ENCODE data around the gene KATNB1. TPM values are rescaled to one million over a fixed set of nuclear protein-coding genes. Genes with fewer than 3 reads are reported as not detected.

KATNB1 gene
- total RNA-seq, 4 donors from 2014 or later: 11.4 to 27.6 (median 26.1) TPM

DNA sequence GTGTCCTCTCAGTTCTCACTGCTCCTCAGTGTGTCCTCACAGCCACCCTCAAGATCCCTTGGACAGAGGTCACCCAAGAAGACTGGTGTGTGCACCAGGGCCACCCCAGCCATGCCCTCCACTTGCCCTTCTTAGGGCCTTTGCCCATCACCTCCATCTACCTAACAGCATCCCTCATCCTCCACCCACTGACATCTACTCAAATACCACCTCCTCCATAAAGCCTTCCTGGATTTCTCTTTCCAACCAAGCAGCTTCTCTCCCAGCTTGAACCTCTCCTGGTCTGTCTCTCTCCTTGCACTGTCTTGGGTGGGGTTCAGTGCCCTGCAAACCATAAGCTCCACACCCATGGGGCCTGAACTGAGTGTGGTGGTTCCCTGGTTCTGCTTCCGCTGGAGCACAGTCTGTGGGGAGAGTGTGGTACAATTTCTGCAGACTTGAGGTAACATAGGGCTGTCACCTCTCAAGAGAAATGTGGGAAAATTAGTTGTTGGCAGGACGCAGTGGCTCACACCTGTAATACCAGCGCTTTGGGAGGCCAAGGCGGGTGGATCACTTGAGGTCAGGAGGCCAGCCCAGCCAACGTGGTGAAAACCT, 14.4 kb downstream of the KATNB1 start:
- H3K4me1 ChIP-seq: no peaks in the 10 kb centered on the region
- H3K27me3 ChIP-seq: no peaks in the 10 kb centered on the region
- no peaks in the 10 kb centered on the region for H3K36me3 ChIP-seq
- WGBS, 2 donors: 90 to 94% methylated on average over 5 of the region's 5 CpGs
- no peaks in the 10 kb centered on the region for H3K9me3 ChIP-seq
- H3K4me3 ChIP-seq (replicated peaks in 1 of 3): no peak overlapping the region
- DNase-seq: no peak
- H3K27ac ChIP-seq: no peak overlapping the region
- intact Hi-C loops (cut with DNase I): no loop called here
- TF ChIP-seq POLR2A (IDR thresholded peaks at IDR 0.05): no peak
- TF ChIP-seq, protein P1, sequence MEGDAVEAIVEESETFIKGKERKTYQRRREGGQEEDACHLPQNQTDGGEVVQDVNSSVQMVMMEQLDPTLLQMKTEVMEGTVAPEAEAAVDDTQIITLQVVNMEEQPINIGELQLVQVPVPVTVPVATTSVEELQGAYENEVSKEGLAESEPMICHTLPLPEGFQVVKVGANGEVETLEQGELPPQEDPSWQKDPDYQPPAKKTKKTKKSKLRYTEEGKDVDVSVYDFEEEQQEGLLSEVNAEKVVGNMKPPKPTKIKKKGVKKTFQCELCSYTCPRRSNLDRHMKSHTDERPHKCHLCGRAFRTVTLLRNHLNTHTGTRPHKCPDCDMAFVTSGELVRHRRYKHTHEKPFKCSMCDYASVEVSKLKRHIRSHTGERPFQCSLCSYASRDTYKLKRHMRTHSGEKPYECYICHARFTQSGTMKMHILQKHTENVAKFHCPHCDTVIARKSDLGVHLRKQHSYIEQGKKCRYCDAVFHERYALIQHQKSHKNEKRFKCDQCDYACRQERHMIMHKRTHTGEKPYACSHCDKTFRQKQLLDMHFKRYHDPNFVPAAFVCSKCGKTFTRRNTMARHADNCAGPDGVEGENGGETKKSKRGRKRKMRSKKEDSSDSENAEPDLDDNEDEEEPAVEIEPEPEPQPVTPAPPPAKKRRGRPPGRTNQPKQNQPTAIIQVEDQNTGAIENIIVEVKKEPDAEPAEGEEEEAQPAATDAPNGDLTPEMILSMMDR (IDR thresholded peaks at IDR 0.05): no peak

DNA sequence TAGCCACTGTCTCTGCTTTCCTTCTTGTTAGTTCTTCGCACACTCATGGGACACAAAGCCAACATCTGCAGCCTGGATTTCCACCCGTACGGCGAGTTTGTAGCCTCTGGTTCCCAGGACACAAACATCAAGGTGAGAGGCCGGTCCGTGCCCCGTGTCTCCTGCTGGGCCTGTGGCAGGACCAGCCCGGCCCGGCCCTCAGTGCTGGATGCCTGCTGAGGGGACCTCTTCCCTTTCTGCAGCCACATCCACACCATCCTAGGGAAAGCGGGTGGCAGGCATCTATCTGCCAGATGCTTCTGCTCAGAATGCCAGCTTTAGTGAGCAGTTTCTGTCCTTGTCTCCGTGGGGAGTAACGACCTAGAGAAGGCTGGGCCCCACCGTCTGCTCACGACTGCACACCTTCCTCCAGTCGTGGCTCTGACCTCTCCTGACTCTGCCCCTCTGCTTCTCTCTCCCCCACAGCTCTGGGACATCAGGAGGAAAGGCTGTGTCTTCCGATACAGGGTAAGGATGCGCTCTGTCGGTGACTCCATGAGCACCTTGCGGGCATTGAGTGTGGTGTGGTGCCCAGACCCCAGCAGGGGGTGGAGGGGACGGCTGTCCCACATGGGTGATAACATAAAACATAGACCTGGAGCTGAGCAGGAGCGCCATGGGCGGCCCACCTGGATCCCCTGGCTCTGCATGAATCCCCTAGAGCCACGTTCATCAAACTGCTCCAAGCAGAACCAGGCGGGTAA, 15.4 kb downstream of the KATNB1 start:
- 93 to 95% methylated on average over 18 to 22 of the region's 24 CpGs for WGBS, 2 donors

DNA sequence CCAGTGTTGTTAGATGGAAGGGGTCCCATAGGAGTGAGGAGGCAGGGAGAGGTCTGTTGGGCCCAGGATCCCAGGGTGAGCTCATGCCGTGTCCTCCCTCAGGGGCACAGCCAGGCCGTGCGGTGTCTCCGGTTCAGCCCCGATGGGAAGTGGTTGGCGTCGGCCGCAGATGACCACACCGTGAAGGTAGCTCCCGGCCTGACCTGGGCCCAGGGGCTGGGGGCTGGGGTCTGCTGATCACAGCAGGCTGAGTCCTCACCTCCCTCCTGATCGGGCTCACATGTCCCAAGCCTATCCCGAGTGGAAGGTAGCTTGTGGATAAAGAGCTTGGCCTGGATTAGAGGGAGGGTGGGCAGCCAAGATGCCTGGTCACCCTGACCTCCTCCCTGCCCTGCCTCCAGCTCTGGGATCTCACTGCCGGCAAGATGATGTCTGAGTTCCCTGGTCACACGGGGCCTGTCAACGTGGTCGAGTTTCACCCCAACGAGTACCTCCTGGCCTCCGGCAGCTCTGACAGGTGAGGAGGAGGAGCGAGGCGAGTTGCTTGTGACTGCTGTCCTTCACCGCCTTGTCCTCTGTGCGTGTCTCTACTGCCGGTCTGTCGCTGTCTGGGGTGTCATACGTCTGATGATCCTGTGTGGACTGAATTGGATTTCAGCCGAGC, 16.1 kb downstream of the KATNB1 start:
- Histone ChIP-seq H3K4me3 (replicated peaks in 1 of 3) (no peak overlapping the region), H3K27ac (no peak overlapping the region), H3K36me3 (no peaks in the 10 kb centered on the region), H3K4me1 (no peaks in the 10 kb centered on the region), H3K27me3 (no peaks in the 10 kb centered on the region), H3K9me3 (no peaks in the 10 kb centered on the region)
- TF ChIP-seq POLR2A (IDR thresholded peaks at IDR 0.05): no peak
- TF ChIP-seq, protein P1 (IDR thresholded peaks at IDR 0.05): no peak
- intact Hi-C loops (cut with DNase I): no loop called here
- 92 to 94% methylated on average over 23 to 25 of the region's 26 CpGs for WGBS, 2 donors
- DNase-seq: no peak

More for the DNA sequence above, 15.4 kb downstream of the KATNB1 start:
- Histone ChIP-seq H3K4me1 (no peaks in the 10 kb centered on the region), H3K9me3 (no peaks in the 10 kb centered on the region), H3K27me3 (no peaks in the 10 kb centered on the region), H3K4me3 (replicated peaks in 1 of 3) (no peak overlapping the region), H3K36me3 (no peaks in the 10 kb centered on the region), H3K27ac (no peak overlapping the region)
- intact Hi-C loops (cut with DNase I): no loop called here
- no peak for DNase-seq
- TF ChIP-seq, protein P1 (IDR thresholded peaks at IDR 0.05): no peak

DNA sequence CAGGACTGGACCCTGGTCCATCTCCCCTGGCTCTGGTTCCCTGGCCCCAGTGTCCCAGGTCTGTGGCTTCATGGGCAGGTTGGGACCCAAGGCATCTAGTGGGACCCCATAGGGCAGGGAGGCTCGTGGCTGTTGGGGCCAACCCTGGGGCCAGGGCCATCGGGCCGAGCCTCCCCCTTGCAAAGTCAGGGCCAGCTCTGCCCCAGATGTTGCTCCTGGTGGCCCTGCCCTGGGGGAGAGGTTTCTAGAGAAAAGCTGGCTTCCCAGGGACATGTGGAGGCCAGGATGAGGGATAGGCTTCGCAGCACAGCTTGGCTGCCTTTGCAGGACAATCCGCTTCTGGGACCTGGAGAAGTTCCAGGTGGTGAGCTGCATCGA, 16.6 kb downstream of the KATNB1 start:
- WGBS, 2 donors: 88 to 100% methylated on average over 1 to 6 of the region's 6 CpGs
- Histone ChIP-seq H3K36me3 (no peaks in the 10 kb centered on the region), H3K27ac (no peak overlapping the region), H3K9me3 (no peaks in the 10 kb centered on the region), H3K4me3 (replicated peaks in 1 of 3) (no peak overlapping the region), H3K4me1 (no peaks in the 10 kb centered on the region), H3K27me3 (no peaks in the 10 kb centered on the region)
- no peak for TF ChIP-seq POLR2A (IDR thresholded peaks at IDR 0.05)
- TF ChIP-seq, protein P1 (IDR thresholded peaks at IDR 0.05): no peak
- DNase-seq: no peak
- intact Hi-C loops (cut with DNase I): no loop called here

Data from thyroid gland (tissue), 4 donors.